ENCODE data around the gene MRPS5.

Gene MRPS5

GRCh38 chr2:95046371-95047112, 75.1 kb downstream of the MRPS5 start:
- 79 to 88% methylated on average over 12 to 13 of the region's 13 CpGs for WGBS, 2 experiments (ENCODE audit: insufficient coverage in 2 of 2)
- no peak overlapping the region for H3K4me3 ChIP-seq (ENCODE audit: extremely low read depth, insufficient read depth, low read length, poor library complexity, severe bottlenecking)
- no peaks in the 10 kb centered on the region for H3K36me3 ChIP-seq (ENCODE audit: control insufficient read depth, insufficient read depth, low read length)
- H3K4me1 ChIP-seq (ENCODE audit: control insufficient read depth, insufficient read depth, low read length, poor library complexity, severe bottlenecking) = peaks cover 4% of the 10 kb centered on the region
- no peak overlapping the region for H3K27ac ChIP-seq (ENCODE audit: low read depth, low read length, severe bottlenecking)
- no peaks in the 10 kb centered on the region for H3K9me3 ChIP-seq (ENCODE audit: control insufficient read depth, low read length)

DNA sequence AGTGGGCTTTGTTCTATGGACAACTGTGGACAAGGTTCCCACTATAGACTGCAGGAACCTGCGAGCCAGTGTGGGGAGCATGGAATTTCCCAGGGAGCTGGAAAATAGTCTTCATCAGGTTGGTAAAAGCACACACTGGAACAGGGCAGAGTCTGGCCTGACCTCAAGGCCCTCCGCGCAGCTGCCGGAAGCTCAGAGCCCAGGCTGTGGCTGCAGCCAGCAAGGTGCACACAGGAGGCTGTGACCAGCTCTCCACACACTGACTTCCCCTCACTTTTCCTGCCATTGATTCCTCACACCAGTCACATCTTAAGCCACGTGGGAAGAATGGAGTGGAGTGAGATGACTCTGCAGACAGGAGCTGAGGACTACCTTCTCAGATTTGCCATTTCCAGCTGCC, 77.0 kb downstream of the MRPS5 start:
- Histone ChIP-seq H3K4me3 (ENCODE audit: extremely low read depth, insufficient read depth, low read length, poor library complexity, severe bottlenecking) (no peak overlapping the region), H3K27ac (ENCODE audit: low read depth, low read length, severe bottlenecking) (no peak overlapping the region), H3K9me3 (ENCODE audit: control insufficient read depth, low read length) (no peaks in the 10 kb centered on the region), H3K4me1 (ENCODE audit: control insufficient read depth, insufficient read depth, low read length, poor library complexity, severe bottlenecking) (peaks cover 8% of the 10 kb centered on the region), H3K36me3 (ENCODE audit: control insufficient read depth, insufficient read depth, low read length) (no peaks in the 10 kb centered on the region)
- 91 to 94% methylated on average over 4 of the region's 5 CpGs for WGBS, 2 experiments (ENCODE audit: insufficient coverage in 2 of 2)

- WGBS, 2 experiments (ENCODE audit: insufficient coverage in 2 of 2) = 46 to 52% methylated on average over 15 to 16 of the region's 17 CpGs
- no peak overlapping the region for H3K27ac ChIP-seq (ENCODE audit: low read depth, low read length, severe bottlenecking)
These were observed 78.1 kb downstream of the MRPS5 start for GRCh38 chr2:95043300-95044093.

GRCh38 chr2:95042472-95043271, 78.9 kb downstream of the MRPS5 start:
- Histone ChIP-seq H3K27ac (ENCODE audit: low read depth, low read length, severe bottlenecking) (no peak overlapping the region), H3K4me1 (ENCODE audit: control insufficient read depth, insufficient read depth, low read length, poor library complexity, severe bottlenecking) (peaks cover 8% of the 10 kb centered on the region), H3K9me3 (ENCODE audit: control insufficient read depth, low read length) (no peaks in the 10 kb centered on the region), H3K4me3 (ENCODE audit: extremely low read depth, insufficient read depth, low read length, poor library complexity, severe bottlenecking) (no peak overlapping the region), H3K36me3 (ENCODE audit: control insufficient read depth, insufficient read depth, low read length) (no peaks in the 10 kb centered on the region)
- 80 to 88% methylated on average over 5 to 6 of the region's 7 CpGs for WGBS, 2 experiments (ENCODE audit: insufficient coverage in 2 of 2)

More at GRCh38 chr2:95043300-95044093, 78.1 kb downstream of the MRPS5 start:
- Histone ChIP-seq H3K9me3 (ENCODE audit: control insufficient read depth, low read length) (no peaks in the 10 kb centered on the region), H3K4me1 (ENCODE audit: control insufficient read depth, insufficient read depth, low read length, poor library complexity, severe bottlenecking) (peaks cover 8% of the 10 kb centered on the region), H3K36me3 (ENCODE audit: control insufficient read depth, insufficient read depth, low read length) (no peaks in the 10 kb centered on the region), H3K4me3 (ENCODE audit: extremely low read depth, insufficient read depth, low read length, poor library complexity, severe bottlenecking) (no peak overlapping the region)

DNA sequence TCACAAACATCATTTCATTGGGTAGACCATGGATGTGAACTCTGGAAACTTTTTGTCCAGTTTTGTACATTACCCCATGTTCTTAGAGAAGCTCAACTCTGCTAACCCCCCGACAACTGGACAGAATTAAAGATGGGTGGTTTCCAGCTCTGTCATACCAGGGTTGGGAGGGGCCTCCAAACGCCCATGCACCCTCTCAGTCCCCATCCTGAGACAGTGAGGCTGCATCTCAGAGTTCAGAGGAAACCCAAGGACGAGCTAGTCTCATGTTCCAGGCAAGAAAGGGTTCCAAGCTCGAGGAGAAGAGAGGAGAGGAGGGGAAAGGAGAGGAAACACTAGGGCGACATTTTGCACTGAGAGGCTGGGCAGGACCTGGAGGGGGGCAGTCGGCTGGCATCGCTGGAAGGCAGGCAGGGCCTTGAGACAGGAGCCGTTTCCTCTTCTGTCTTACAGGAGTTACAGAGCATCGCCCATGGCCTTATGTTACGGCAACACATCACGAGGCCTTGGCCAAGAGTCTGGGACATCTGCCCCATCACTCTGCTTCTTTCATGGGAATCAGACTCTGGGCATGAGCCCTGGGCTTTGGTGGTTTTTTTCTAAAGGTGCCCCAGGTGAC, 79.7 kb downstream of the MRPS5 start:
- no peak overlapping the region for H3K4me3 ChIP-seq (ENCODE audit: extremely low read depth, insufficient read depth, low read length, poor library complexity, severe bottlenecking)
- WGBS, 2 experiments (ENCODE audit: insufficient coverage in 2 of 2) = 88 to 90% methylated on average over 9 to 11 of the region's 11 CpGs
- no peaks in the 10 kb centered on the region for H3K36me3 ChIP-seq (ENCODE audit: control insufficient read depth, insufficient read depth, low read length)
- no peaks in the 10 kb centered on the region for H3K9me3 ChIP-seq (ENCODE audit: control insufficient read depth, low read length)
- peaks cover 8% of the 10 kb centered on the region for H3K4me1 ChIP-seq (ENCODE audit: control insufficient read depth, insufficient read depth, low read length, poor library complexity, severe bottlenecking)
- no peak overlapping the region for H3K27ac ChIP-seq (ENCODE audit: low read depth, low read length, severe bottlenecking)

- Histone ChIP-seq H3K4me3 (ENCODE audit: extremely low read depth, insufficient read depth, low read length, poor library complexity, severe bottlenecking) (no peak overlapping the region), H3K27ac (ENCODE audit: low read depth, low read length, severe bottlenecking) (no peak overlapping the region), H3K9me3 (ENCODE audit: control insufficient read depth, low read length) (no peaks in the 10 kb centered on the region), H3K4me1 (ENCODE audit: control insufficient read depth, insufficient read depth, low read length, poor library complexity, severe bottlenecking) (peaks cover 8% of the 10 kb centered on the region), H3K36me3 (ENCODE audit: control insufficient read depth, insufficient read depth, low read length) (no peaks in the 10 kb centered on the region)
- WGBS, 2 experiments (ENCODE audit: insufficient coverage in 2 of 2) = 83 to 87% methylated on average over 8 to 10 of the region's 10 CpGs
These were observed 80.4 kb downstream of the MRPS5 start for GRCh38 chr2:95041060-95041823.

DNA sequence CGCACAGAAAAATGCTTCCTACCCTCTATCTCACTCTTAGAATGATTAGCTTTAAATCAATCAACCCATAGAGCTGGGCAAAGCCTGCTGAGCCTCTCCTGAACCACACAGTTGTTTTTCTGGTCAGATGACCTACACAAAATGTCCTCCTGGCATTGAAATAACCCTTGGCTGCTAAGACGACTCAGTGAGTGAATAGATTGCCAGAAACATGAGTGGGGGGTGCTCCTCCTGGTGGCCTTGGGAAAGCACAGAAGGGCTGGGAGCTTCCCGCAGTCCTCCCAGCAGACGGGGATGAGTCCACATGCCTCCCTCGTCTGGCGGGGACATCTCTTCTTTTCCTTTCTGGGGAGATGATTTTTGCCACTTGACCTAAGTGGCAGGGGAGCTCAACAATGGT, 81.2 kb downstream of the MRPS5 start:
- H3K4me1 ChIP-seq (ENCODE audit: control insufficient read depth, insufficient read depth, low read length, poor library complexity, severe bottlenecking) = peaks cover 8% of the 10 kb centered on the region
- no peak overlapping the region for H3K27ac ChIP-seq (ENCODE audit: low read depth, low read length, severe bottlenecking)
- 52 to 85% methylated on average over 3 to 4 of the region's 6 CpGs for WGBS, 2 experiments (ENCODE audit: insufficient coverage in 2 of 2)
- H3K4me3 ChIP-seq (ENCODE audit: extremely low read depth, insufficient read depth, low read length, poor library complexity, severe bottlenecking) = no peak overlapping the region
- H3K9me3 ChIP-seq (ENCODE audit: control insufficient read depth, low read length) = no peaks in the 10 kb centered on the region
- no peaks in the 10 kb centered on the region for H3K36me3 ChIP-seq (ENCODE audit: control insufficient read depth, insufficient read depth, low read length)

GRCh38 chr2:95039978-95040377, 81.6 kb downstream of the MRPS5 start:
- 77 to 87% methylated on average over 6 of the region's 6 CpGs for WGBS, 2 experiments (ENCODE audit: insufficient coverage in 2 of 2)
- H3K27ac ChIP-seq (ENCODE audit: low read depth, low read length, severe bottlenecking) = no peak overlapping the region
- no peak overlapping the region for H3K4me3 ChIP-seq (ENCODE audit: extremely low read depth, insufficient read depth, low read length, poor library complexity, severe bottlenecking)
- peaks cover 8% of the 10 kb centered on the region for H3K4me1 ChIP-seq (ENCODE audit: control insufficient read depth, insufficient read depth, low read length, poor library complexity, severe bottlenecking)
- H3K36me3 ChIP-seq (ENCODE audit: control insufficient read depth, insufficient read depth, low read length) = no peaks in the 10 kb centered on the region
- no peaks in the 10 kb centered on the region for H3K9me3 ChIP-seq (ENCODE audit: control insufficient read depth, low read length)

GRCh38 chr2:95039363-95039762, 82.2 kb downstream of the MRPS5 start:
- Histone ChIP-seq H3K27ac (ENCODE audit: low read depth, low read length, severe bottlenecking) (no peak overlapping the region), H3K4me3 (ENCODE audit: extremely low read depth, insufficient read depth, low read length, poor library complexity, severe bottlenecking) (no peak overlapping the region), H3K9me3 (ENCODE audit: control insufficient read depth, low read length) (no peaks in the 10 kb centered on the region), H3K36me3 (ENCODE audit: control insufficient read depth, insufficient read depth, low read length) (no peaks in the 10 kb centered on the region), H3K4me1 (ENCODE audit: control insufficient read depth, insufficient read depth, low read length, poor library complexity, severe bottlenecking) (peaks cover 8% of the 10 kb centered on the region)
- whole genome bisulfite sequencing, 2 experiments (ENCODE audit: insufficient coverage in 2 of 2) = 78 to 83% methylated on average over 1 of the region's 1 CpG
